Measurements from ENCODE around the gene BARX1. TPM values are rescaled to one million over a fixed set of nuclear protein-coding genes. Genes with fewer than 3 reads are reported as not detected.

The BARX1 gene
- polyA plus RNA-seq, 1 donor from 2014 or later: not detected

- Histone ChIP-seq H4K20me1 (ENCODE audit: insufficient read depth) (no peaks in the 10 kb centered on the region), H3K36me3 (ENCODE audit: insufficient read depth, low read length) (no peaks in the 10 kb centered on the region), H3F3A (ENCODE audit: insufficient read depth, low read length, poor library complexity, severe bottlenecking) (no peaks in the 10 kb centered on the region), H3K9ac (ENCODE audit: low read length) (no peak overlapping the region), H3K9me2 (ENCODE audit: insufficient read depth, low read length) (no peaks in the 10 kb centered on the region), H3K4me2 (ENCODE audit: low read length) (no peak overlapping the region), H2AFZ (ENCODE audit: low read depth, low read length) (no peak overlapping the region), H3K79me2 (replicated peaks; ENCODE audit: insufficient read depth, low read length) (no peaks in the 10 kb centered on the region), H3K27ac (ENCODE audit: low read length) (no peak overlapping the region), H3K4me3 (ENCODE audit: low read length) (no peak overlapping the region), H3K9me3 (ENCODE audit: low read length) (no peaks in the 10 kb centered on the region), H3K27me3 (ENCODE audit: insufficient read depth, low read depth, low read length) (no peaks in the 10 kb centered on the region)
- TF ChIP-seq REST (IDR thresholded peaks at IDR 0.05; ENCODE audit: borderline replicate concordance) (no peak), EP300 (conservative IDR thresholded peaks at IDR 0.05; ENCODE audit: poor library complexity, severe bottlenecking) (no peak), CTCF (IDR thresholded peaks at IDR 0.05; ENCODE audit: poor library complexity, severe bottlenecking) (no peak), TAF1 (IDR thresholded peaks at IDR 0.05; ENCODE audit: low read depth) (no peak), EZH2 (IDR thresholded peaks at IDR 0.05; ENCODE audit: borderline replicate concordance, insufficient read depth, low read length, poor library complexity, severe bottlenecking) (no peak), RAD21 (conservative IDR thresholded peaks at IDR 0.05) (no peak), MXI1 (conservative IDR thresholded peaks at IDR 0.05; ENCODE audit: poor library complexity, severe bottlenecking) (no peak), SMC3 (conservative IDR thresholded peaks at IDR 0.05; ENCODE audit: poor library complexity) (no peak), POLR2AphosphoS5 (IDR thresholded peaks at IDR 0.05) (no peak)
These were observed 32.6 kb downstream of the BARX1 start for GRCh38 chr9:93922535-93922934.

GRCh38 chr9:93920131-93920800 lies 34.9 kb downstream of the BARX1 start:
- H2AFZ ChIP-seq (ENCODE audit: low read depth, low read length): no peak overlapping the region
- no peak overlapping the region for H3K9ac ChIP-seq (ENCODE audit: low read length)
- TF ChIP-seq SMC3 (conservative IDR thresholded peaks at IDR 0.05; ENCODE audit: poor library complexity): no peak
- no peaks in the 10 kb centered on the region for H4K20me1 ChIP-seq (ENCODE audit: insufficient read depth)
- H3K27me3 ChIP-seq (ENCODE audit: insufficient read depth, low read depth, low read length): no peaks in the 10 kb centered on the region
- H3K27ac ChIP-seq (ENCODE audit: low read length): no peak overlapping the region
- H3K9me2 ChIP-seq (ENCODE audit: insufficient read depth, low read length): no peaks in the 10 kb centered on the region
- H3K9me3 ChIP-seq (ENCODE audit: low read length): no peaks in the 10 kb centered on the region
- no peaks in the 10 kb centered on the region for H3K36me3 ChIP-seq (ENCODE audit: insufficient read depth, low read length)
- H3K79me2 ChIP-seq (replicated peaks; ENCODE audit: insufficient read depth, low read length): no peaks in the 10 kb centered on the region
- H3F3A ChIP-seq (ENCODE audit: insufficient read depth, low read length, poor library complexity, severe bottlenecking): no peaks in the 10 kb centered on the region
- H3K4me3 ChIP-seq (ENCODE audit: low read length): no peak overlapping the region
- H3K4me2 ChIP-seq (ENCODE audit: low read length): no peak overlapping the region

Data from neural cell (in vitro differentiated cells).